Liver (tissue), 3 donors: Measurements from ENCODE around the gene ASMTL.

Experiments
- CTCF ChIP-seq: fragments of 150-350 bp; IDR thresholded peaks from 2 replicates; pipeline ENCODE4 v1.5.1; 2017; ENCODE audit warnings: improper control_type of control experiment, low read depth, low read length; ENCODE audit not compliant: missing input control
- EGR1 ChIP-seq, 2 donors: IDR thresholded peaks; 2 replicates each; pipeline ENCODE4 v1.6.1; 2016 to 2018; ENCODE audit warnings: antibody characterized with exemption in 2 of 2, low read depth in 2 of 2
- GABPA ChIP-seq, 2 donors: IDR thresholded peaks in 1 of 2; conservative IDR thresholded peaks in 1 of 2; 2 replicates each; pipeline ENCODE4 v1.6.1; 2016; ENCODE audit warnings: antibody characterized with exemption in 2 of 2, mild to moderate bottlenecking in 1 of 2, moderate library complexity in 1 of 2
- HNF4G ChIP-seq: IDR thresholded peaks from 2 replicates; pipeline ENCODE4 v1.6.1; 2016; ENCODE audit warnings: antibody characterized with exemption
- MAX ChIP-seq: IDR thresholded peaks from 2 replicates; pipeline ENCODE4 v1.6.1; 2016; ENCODE audit warnings: antibody characterized with exemption
- RAD21 ChIP-seq, 2 donors: IDR thresholded peaks; 2 replicates each; pipeline ENCODE4 v1.6.1; 2016; ENCODE audit warnings: antibody characterized with exemption in 2 of 2, mild to moderate bottlenecking in 2 of 2
- REST ChIP-seq: IDR thresholded peaks from 2 replicates; pipeline ENCODE4 v1.6.1; 2016; ENCODE audit warnings: antibody characterized with exemption, mild to moderate bottlenecking
- SP1 ChIP-seq: IDR thresholded peaks from 2 replicates; pipeline ENCODE4 v1.6.1; 2018; ENCODE audit warnings: antibody characterized with exemption, mild to moderate bottlenecking
- TAF1 ChIP-seq: conservative IDR thresholded peaks from 2 replicates; pipeline ENCODE4 v1.6.1; 2016; ENCODE audit warnings: antibody characterized with exemption, mild to moderate bottlenecking
- donor health status: healthy.
- donor health status: healthy.

- TF ChIP-seq CTCF (no peak), MAX (no peak), GABPA (IDR thresholded peaks at IDR 0.05 in 1 of 2, conservative IDR thresholded peaks at IDR 0.05 in 1 of 2) (no peak), TAF1 (no peak), RAD21 (IDR thresholded peaks at IDR 0.05) (no peak), REST (no peak), SP1 (no peak), HNF4G (no peak), EGR1 (IDR thresholded peaks at IDR 0.05; ENCODE audit: low read depth in 2 of 2) (no peak)
Measured at GRCh38 chrX:1430451-1430850, 22.3 kb downstream of the ASMTL start.
